ENCODE results near the gene ZC3H15.
"Not testable (repeated sequence)": the region's sequence is repeated elsewhere in the genome, so short reads cannot be mapped to it uniquely, and the experiment has no call there.

The ZC3H15 gene

GRCh38 chr2:186517090-186517489 lies 31.0 kb downstream of the ZC3H15 start:
- TF ChIP-seq CTCF (IDR thresholded peaks at IDR 0.05; ENCODE audit: low read depth, low read length): no peak
- no peak overlapping the region for H3K4me3 ChIP-seq (replicated peaks in 1 of 2; ENCODE audit: low read depth in 2 of 2, low read length in 2 of 2)

GRCh38 chr2:186518291-186518690 lies 32.2 kb downstream of the ZC3H15 start:
- DNase-seq (ENCODE audit: low read depth in 2 of 2): no peak
- H3K4me3 ChIP-seq (replicated peaks in 1 of 2; ENCODE audit: low read depth in 2 of 2, low read length in 2 of 2): no peak overlapping the region
- no peak for TF ChIP-seq CTCF (IDR thresholded peaks at IDR 0.05; ENCODE audit: low read depth, low read length)

More at GRCh38 chr2:186517090-186517489, 31.0 kb downstream of the ZC3H15 start:
- DNase-seq (ENCODE audit: low read depth in 2 of 2): no peak

GRCh38 chr2:186518945-186519344 lies 32.9 kb downstream of the ZC3H15 start:
- peak; percentile 79 to 84 for DNase-seq (ENCODE audit: low read depth in 2 of 2)
- no peak overlapping the region for H3K4me3 ChIP-seq (replicated peaks in 1 of 2; ENCODE audit: low read depth in 2 of 2, low read length in 2 of 2)
- TF ChIP-seq CTCF (IDR thresholded peaks at IDR 0.05; ENCODE audit: low read depth, low read length): no peak

- H3K4me3 ChIP-seq (replicated peaks in 1 of 2; ENCODE audit: low read depth in 2 of 2, low read length in 2 of 2); DNase-seq (ENCODE audit: low read depth in 2 of 2): not testable (repeated sequence)
Measured at GRCh38 chr2:186521570-186522153, 35.6 kb downstream of the ZC3H15 start.

GRCh38 chr2:186522450-186522849 lies 36.4 kb downstream of the ZC3H15 start:
- no peak for DNase-seq (ENCODE audit: low read depth in 2 of 2)
- H3K4me3 ChIP-seq (replicated peaks in 1 of 2; ENCODE audit: low read depth in 2 of 2, low read length in 2 of 2): no peak overlapping the region
- no peak for TF ChIP-seq CTCF (IDR thresholded peaks at IDR 0.05; ENCODE audit: low read depth, low read length)

- no peak for DNase-seq (ENCODE audit: low read depth in 2 of 2)
- no peak for TF ChIP-seq CTCF (IDR thresholded peaks at IDR 0.05; ENCODE audit: low read depth, low read length)
- no peak overlapping the region for H3K4me3 ChIP-seq (replicated peaks in 1 of 2; ENCODE audit: low read depth in 2 of 2, low read length in 2 of 2)
Measured at GRCh38 chr2:186523791-186524190, 37.7 kb downstream of the ZC3H15 start.

GRCh38 chr2:186526281-186526680 lies 40.2 kb downstream of the ZC3H15 start:
- peak in 1 of 2 donors; percentile 37 for DNase-seq (ENCODE audit: low read depth in 2 of 2)
- TF ChIP-seq CTCF (IDR thresholded peaks at IDR 0.05; ENCODE audit: low read depth, low read length): no peak
- H3K4me3 ChIP-seq (replicated peaks in 1 of 2; ENCODE audit: low read depth in 2 of 2, low read length in 2 of 2): no peak overlapping the region

Measured in cardiac fibroblast (primary cell).